ENCODE results near the gene COL20A1. TPM values are rescaled to one million over a fixed set of nuclear protein-coding genes. Genes with fewer than 3 reads are reported as not detected.

COL20A1 gene
- polyA plus RNA-seq, 2 of the 4 experiments (the other 2 are of a cell fraction), result 0.21 to 0.93 TPM

GRCh38 chr20:63314566-63315239 lies 21.7 kb downstream of the COL20A1 start:
- no peak overlapping the region for H3K27ac ChIP-seq
- FAIRE-seq (no peak), DNase-seq (ENCODE audit: low read depth in 1 of 2, low spot score in 1 of 2) (no peak), ATAC-seq (no peak)
- 35% methylated on average over 4 of the region's 21 CpGs for WGBS (ENCODE audit: missing lambda C conversion rate)
- TF ChIP-seq TFCP2L1 (CRISPR knock-in tag; IDR thresholded peaks at IDR 0.05) (no peak), FOSL2 (IDR thresholded peaks at IDR 0.05) (no peak), FOSL2 (CRISPR knock-in tag; IDR thresholded peaks at IDR 0.05) (no peak), RAD21 (conservative IDR thresholded peaks at IDR 0.05 in 1 of 2, IDR thresholded peaks at IDR 0.05 in 1 of 2) (no peak), GATA3 (IDR thresholded peaks at IDR 0.05; ENCODE audit: borderline replicate concordance) (no peak), HOXB13 (CRISPR knock-in tag; IDR thresholded peaks at IDR 0.05; ENCODE audit: low read depth) (no peak), SMC3 (IDR thresholded peaks at IDR 0.05) (no peak), CBX2 (IDR thresholded peaks at IDR 0.05; ENCODE audit: borderline replicate concordance, low read depth) (no peak), HOXA7 (CRISPR knock-in tag; IDR thresholded peaks at IDR 0.05) (no peak), RARB (CRISPR knock-in tag; IDR thresholded peaks at IDR 0.05) (no peak), EHF (CRISPR knock-in tag; IDR thresholded peaks at IDR 0.05) (no peak), ZC3H11A (IDR thresholded peaks at IDR 0.05) (no peak), HMGXB4 (CRISPR knock-in tag; IDR thresholded peaks at IDR 0.05; ENCODE audit: borderline replicate concordance) (no peak), RNF2 (IDR thresholded peaks at IDR 0.05; ENCODE audit: borderline replicate concordance, low read depth) (no peak), KDM5A (IDR thresholded peaks at IDR 0.05) (no peak)
- peaks cover 12% of the 10 kb centered on the region; the same call in 2 of the 3 replicates for H3K4me1 ChIP-seq
- ChIA-PET CTCF (interaction anchor here (0.9 to 1.4 kb wide), 3 partner anchors 67 to 342 kb away, joined by 3 to 9 read pairs (median 3); no protein-coding TSS in a partner anchor), POLR2A (no interaction called here)
- no peak overlapping the region for H3K4me3 ChIP-seq
- no peaks in the 10 kb centered on the region for H3K9me3 ChIP-seq
- H3K4me2 ChIP-seq, result no peak overlapping the region

- FAIRE-seq (no peak), ATAC-seq (no peak), DNase-seq (ENCODE audit: low read depth in 1 of 2, low spot score in 1 of 2) (no peak)
- Histone ChIP-seq H3K4me3 (no peak overlapping the region), H3K9me3 (no peaks in the 10 kb centered on the region), H3K4me1 (peaks cover 12% of the 10 kb centered on the region; the same call in 2 of the 3 replicates), H3K4me2 (no peak overlapping the region), H3K27ac (no peak overlapping the region)
- POLR2A ChIA-PET, result no interaction called here
- CTCF ChIA-PET, result interaction anchor here (1.4 kb wide), 1 partner anchor 92 kb away, joined by 3 read pairs; no protein-coding TSS in a partner anchor
- TF ChIP-seq CEBPB (IDR thresholded peaks at IDR 0.05), result no peak
- no peak for TF ChIP-seq MAX (IDR thresholded peaks at IDR 0.05)
- no peak for TF ChIP-seq JUNB (IDR thresholded peaks at IDR 0.05)
- no peak for TF ChIP-seq HOXB5 (CRISPR knock-in tag; IDR thresholded peaks at IDR 0.05)
- no peak for TF ChIP-seq SREBF2 (IDR thresholded peaks at IDR 0.05)
- TF ChIP-seq USF2 (IDR thresholded peaks at IDR 0.05), result no peak
- TF ChIP-seq BHLHE40 (IDR thresholded peaks at IDR 0.05; ENCODE audit: low read depth, low read length), result no peak
- no peak for TF ChIP-seq EHMT2 (IDR thresholded peaks at IDR 0.05; ENCODE audit: low read depth)
- TF ChIP-seq NFE2L2 (conservative IDR thresholded peaks at IDR 0.05; ENCODE audit: low read length), result no peak
- TF ChIP-seq RNF2 (IDR thresholded peaks at IDR 0.05; ENCODE audit: borderline replicate concordance, low read depth), result no peak
- no peak for TF ChIP-seq CTCF (IDR thresholded peaks at IDR 0.05)
- TF ChIP-seq ZFP36 (IDR thresholded peaks at IDR 0.05; ENCODE audit: borderline replicate concordance, partially characterized antibody), result no peak
- no peak for TF ChIP-seq TP53 (CRISPR knock-in tag; IDR thresholded peaks at IDR 0.05)
- TF ChIP-seq HOXB13 (CRISPR knock-in tag; IDR thresholded peaks at IDR 0.05; ENCODE audit: low read depth), result no peak
- 35% methylated on average over 8 of the region's 15 CpGs for WGBS (ENCODE audit: missing lambda C conversion rate)
Measured at GRCh38 chr20:63315240-63315689, 22.3 kb downstream of the COL20A1 start.

Data from A549 (cell line).